T-helper 1 cell treated with Interleukin-12 subunit alpha and Interleukin-12 subunit beta and Interleukin-4 antibody, amounts not matched to agents 30 μg/mL and 1 μg/mL, for 36 hours (primary cell): ENCODE measurements around the gene ENSA.
"Not testable (repeated sequence)": the region's sequence is repeated elsewhere in the genome, so short reads cannot be mapped to it uniquely, and the experiment has no call there.

Experiments
- H3K27ac Mint-ChIP-seq: one replicate; pipeline ENCODE4 v1.8.0; 2021; ENCODE audit warnings: mild to moderate bottlenecking, mixed read lengths
- H3K27me3 Mint-ChIP-seq: one replicate; pipeline ENCODE4 v1.8.0; 2021; ENCODE audit warnings: low read depth, mixed read lengths
- H3K36me3 Mint-ChIP-seq: one replicate; pipeline ENCODE4 v1.8.0; 2021; ENCODE audit warnings: low read depth, mixed read lengths
- H3K4me1 Mint-ChIP-seq: one replicate; pipeline ENCODE4 v1.8.0; 2021; ENCODE audit warnings: low read depth, mixed read lengths
- H3K4me3 Mint-ChIP-seq: one replicate; pipeline ENCODE4 v1.8.0; 2021; ENCODE audit warnings: mild to moderate bottlenecking, moderate library complexity, mixed read lengths
- H3K9me3 Mint-ChIP-seq: one replicate; pipeline ENCODE4 v1.8.0; 2021; ENCODE audit warnings: mixed read lengths

The ENSA gene

GRCh38 chr1:150629115-150629928 is at the start of gene ENSA:
Gene ENSA, minus strand, starts transcription at chr1:150629612. Its CDS starts 142 bp downstream, at chr1:150629470.
- Mint-ChIP-seq H3K4me3 (no peak within 1 kb of the TSS), H3K4me1 (peaks cover 29% of the 10 kb centered on the region), H3K9me3 (no peaks in the 10 kb centered on the region), H3K27ac (no peak within 1 kb of the TSS), H3K36me3 (peaks cover 27% of the 10 kb centered on the region), H3K27me3 (no peaks in the 10 kb centered on the region)

- Mint-ChIP-seq H3K4me1 (peaks cover 7% of the 10 kb centered on the region), H3K9me3 (no peaks in the 10 kb centered on the region), H3K27ac (no peak overlapping the region), H3K4me3 (no peak overlapping the region), H3K27me3 (no peaks in the 10 kb centered on the region), H3K36me3 (peaks cover 10% of the 10 kb centered on the region)
Observed at GRCh38 chr1:150678988-150679387, 49.6 kb upstream of the ENSA start.

GRCh38 chr1:150674881-150675280 is 45.5 kb upstream of the ENSA start:
- no peak overlapping the region for H3K4me3 Mint-ChIP-seq
- H3K36me3 Mint-ChIP-seq = peaks cover 5% of the 10 kb centered on the region
- no peaks in the 10 kb centered on the region for H3K27me3 Mint-ChIP-seq
- H3K9me3 Mint-ChIP-seq = no peaks in the 10 kb centered on the region
- H3K27ac Mint-ChIP-seq = no peak overlapping the region
- peaks cover 7% of the 10 kb centered on the region for H3K4me1 Mint-ChIP-seq

GRCh38 chr1:150663321-150663720 is 33.9 kb upstream of the ENSA start:
- Mint-ChIP-seq H3K36me3 (peaks cover 20% of the 10 kb centered on the region), H3K27ac (no peak overlapping the region), H3K4me3 (no peak overlapping the region), H3K9me3 (no peaks in the 10 kb centered on the region), H3K27me3 (no peaks in the 10 kb centered on the region), H3K4me1 (peaks cover 2% of the 10 kb centered on the region)

- H3K27me3 Mint-ChIP-seq = no peaks in the 10 kb centered on the region
- H3K4me1 Mint-ChIP-seq = peaks cover 2% of the 10 kb centered on the region
- H3K9me3 Mint-ChIP-seq = no peaks in the 10 kb centered on the region
- no peak overlapping the region for H3K4me3 Mint-ChIP-seq
- no peak overlapping the region for H3K27ac Mint-ChIP-seq
- peaks cover 21% of the 10 kb centered on the region for H3K36me3 Mint-ChIP-seq
Observed at GRCh38 chr1:150662811-150663210, 33.4 kb upstream of the ENSA start.

DNA sequence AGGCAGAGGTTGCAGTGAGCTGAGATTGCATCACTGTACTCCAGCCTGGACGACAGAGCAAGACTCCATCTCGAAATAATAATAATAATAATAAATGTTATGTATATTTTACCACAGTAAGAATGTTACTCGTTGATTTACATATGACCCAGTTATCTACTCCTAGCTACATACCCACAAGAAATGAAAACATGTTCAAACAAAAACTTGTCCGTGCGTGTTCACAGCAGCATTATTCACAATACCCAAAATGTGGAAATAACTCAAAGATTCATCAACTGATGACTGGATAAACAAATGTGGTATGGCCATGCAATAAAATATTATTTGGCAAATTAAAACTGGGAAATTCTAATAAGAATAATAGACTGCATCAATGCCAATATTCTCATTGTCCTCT is 31.7 kb upstream of the ENSA start:
- Mint-ChIP-seq H3K4me3 (no peak overlapping the region), H3K4me1 (peaks cover 2% of the 10 kb centered on the region), H3K9me3 (no peaks in the 10 kb centered on the region), H3K27me3 (no peaks in the 10 kb centered on the region), H3K36me3 (peaks cover 20% of the 10 kb centered on the region), H3K27ac (no peak overlapping the region)

DNA sequence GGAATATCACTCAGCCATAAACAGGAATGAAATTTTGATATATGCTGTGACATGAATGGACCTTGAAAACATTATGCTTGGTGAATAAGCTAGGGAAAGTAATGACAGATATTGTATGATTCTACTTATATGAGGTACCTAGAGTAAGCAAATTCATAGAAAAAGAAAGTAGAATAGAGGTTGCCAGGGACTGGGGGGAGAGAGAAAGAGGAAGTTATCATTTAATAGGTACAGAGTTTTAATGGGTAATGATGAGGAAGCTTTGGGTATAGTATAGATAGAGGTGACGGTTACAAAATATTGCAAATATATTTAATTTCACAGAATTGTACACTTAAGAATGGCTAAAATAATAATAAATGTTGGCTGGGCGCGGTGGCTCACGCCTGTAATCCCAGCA is 31.2 kb upstream of the ENSA start:
- H3K4me1 Mint-ChIP-seq = no peaks in the 10 kb centered on the region
- no peak overlapping the region for H3K4me3 Mint-ChIP-seq
- no peaks in the 10 kb centered on the region for H3K9me3 Mint-ChIP-seq
- no peak overlapping the region for H3K27ac Mint-ChIP-seq
- peaks cover 20% of the 10 kb centered on the region for H3K36me3 Mint-ChIP-seq
- no peaks in the 10 kb centered on the region for H3K27me3 Mint-ChIP-seq

DNA sequence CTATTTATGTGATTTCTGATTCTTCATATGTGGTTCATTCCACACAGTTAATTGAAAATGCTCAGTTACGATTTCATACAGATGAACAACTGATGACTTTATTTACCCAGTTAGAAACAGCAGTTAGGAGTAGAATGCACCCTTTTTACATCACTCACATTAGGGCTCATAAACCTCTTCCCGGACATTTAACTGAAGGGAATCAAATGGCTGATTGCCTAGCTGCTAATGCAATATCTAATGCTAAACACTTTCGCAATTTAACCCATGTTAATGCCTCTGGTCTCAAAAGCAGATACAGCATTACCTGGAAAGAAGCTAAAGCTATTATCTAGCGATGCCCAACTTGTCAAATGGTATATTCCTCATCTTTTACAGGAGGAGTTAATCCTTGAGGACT is 27.7 kb upstream of the ENSA start:
- H3K4me1 Mint-ChIP-seq, H3K27ac Mint-ChIP-seq, H3K9me3 Mint-ChIP-seq, H3K27me3 Mint-ChIP-seq, H3K4me3 Mint-ChIP-seq: not testable (repeated sequence)
- peaks cover 16% of the 10 kb centered on the region for H3K36me3 Mint-ChIP-seq

DNA sequence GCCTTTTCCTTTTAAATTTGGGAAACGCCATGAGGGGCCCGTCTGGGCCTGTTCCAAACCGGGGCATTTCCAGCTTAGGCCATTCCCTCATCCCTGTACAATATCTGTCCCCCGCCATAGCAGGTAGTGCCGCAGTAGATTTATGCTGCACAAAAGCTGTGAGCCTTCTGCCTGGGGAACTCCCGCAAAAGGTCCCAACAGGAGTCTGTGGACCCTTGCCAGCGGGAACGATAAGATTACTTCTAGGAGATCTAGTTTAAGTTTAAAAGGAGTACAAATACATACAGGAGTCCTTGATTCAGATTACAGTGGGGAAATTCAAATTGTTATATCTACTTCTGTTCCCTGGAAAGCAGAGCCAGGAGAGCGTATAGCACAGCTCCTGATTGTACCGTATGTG is 25.2 kb upstream of the ENSA start:
- H3K36me3 Mint-ChIP-seq = peaks cover 15% of the 10 kb centered on the region
- H3K27ac Mint-ChIP-seq, H3K4me1 Mint-ChIP-seq, H3K9me3 Mint-ChIP-seq, H3K27me3 Mint-ChIP-seq, H3K4me3 Mint-ChIP-seq: not testable (repeated sequence)

- H3K27ac Mint-ChIP-seq = no peak overlapping the region
- no peaks in the 10 kb centered on the region for H3K9me3 Mint-ChIP-seq
- H3K27me3 Mint-ChIP-seq = no peaks in the 10 kb centered on the region
- H3K36me3 Mint-ChIP-seq = peaks cover 16% of the 10 kb centered on the region
- no peak overlapping the region for H3K4me3 Mint-ChIP-seq
- no peaks in the 10 kb centered on the region for H3K4me1 Mint-ChIP-seq
Observed at GRCh38 chr1:150650193-150650592, 20.8 kb upstream of the ENSA start.

DNA sequence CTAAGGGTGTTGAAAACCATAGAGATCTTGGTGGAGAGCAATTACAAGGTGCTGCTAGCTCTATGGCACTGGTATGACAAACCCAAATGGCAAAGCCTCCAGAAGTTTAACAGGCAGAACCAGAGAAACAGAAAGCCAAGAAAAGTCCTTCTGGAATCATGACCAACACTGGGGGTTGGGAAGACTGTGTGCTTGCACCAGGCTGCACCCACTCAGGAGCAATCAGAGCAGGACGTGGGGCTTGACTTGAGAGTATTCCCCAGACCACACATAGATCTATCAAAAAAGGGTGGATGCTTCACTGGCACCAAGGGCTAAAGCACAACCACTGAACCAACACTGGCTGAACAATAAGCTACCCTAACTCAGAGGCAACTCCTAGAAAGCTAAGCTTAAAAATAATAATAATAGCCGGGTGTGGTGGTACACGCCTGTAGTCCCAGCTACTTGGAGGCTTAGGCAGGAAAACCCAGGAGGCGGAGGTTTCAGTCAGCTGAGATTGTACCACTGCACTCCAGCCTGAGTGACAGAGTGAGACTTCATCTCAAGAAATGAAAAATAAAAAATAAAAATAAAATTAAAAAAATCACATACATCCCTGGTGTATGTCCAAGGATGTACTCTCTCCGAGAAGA is 20.1 kb upstream of the ENSA start:
- no peaks in the 10 kb centered on the region for H3K4me1 Mint-ChIP-seq
- no peaks in the 10 kb centered on the region for H3K9me3 Mint-ChIP-seq
- H3K27ac Mint-ChIP-seq = no peak overlapping the region
- peaks cover 16% of the 10 kb centered on the region for H3K36me3 Mint-ChIP-seq
- H3K27me3 Mint-ChIP-seq = no peaks in the 10 kb centered on the region
- H3K4me3 Mint-ChIP-seq = no peak overlapping the region

- no peak overlapping the region for H3K4me3 Mint-ChIP-seq
- H3K36me3 Mint-ChIP-seq = peaks cover 3% of the 10 kb centered on the region
- H3K4me1 Mint-ChIP-seq = no peaks in the 10 kb centered on the region
- no peaks in the 10 kb centered on the region for H3K27me3 Mint-ChIP-seq
- H3K9me3 Mint-ChIP-seq = no peaks in the 10 kb centered on the region
- H3K27ac Mint-ChIP-seq = no peak overlapping the region
Observed at GRCh38 chr1:150642296-150642695, 12.9 kb upstream of the ENSA start.

DNA sequence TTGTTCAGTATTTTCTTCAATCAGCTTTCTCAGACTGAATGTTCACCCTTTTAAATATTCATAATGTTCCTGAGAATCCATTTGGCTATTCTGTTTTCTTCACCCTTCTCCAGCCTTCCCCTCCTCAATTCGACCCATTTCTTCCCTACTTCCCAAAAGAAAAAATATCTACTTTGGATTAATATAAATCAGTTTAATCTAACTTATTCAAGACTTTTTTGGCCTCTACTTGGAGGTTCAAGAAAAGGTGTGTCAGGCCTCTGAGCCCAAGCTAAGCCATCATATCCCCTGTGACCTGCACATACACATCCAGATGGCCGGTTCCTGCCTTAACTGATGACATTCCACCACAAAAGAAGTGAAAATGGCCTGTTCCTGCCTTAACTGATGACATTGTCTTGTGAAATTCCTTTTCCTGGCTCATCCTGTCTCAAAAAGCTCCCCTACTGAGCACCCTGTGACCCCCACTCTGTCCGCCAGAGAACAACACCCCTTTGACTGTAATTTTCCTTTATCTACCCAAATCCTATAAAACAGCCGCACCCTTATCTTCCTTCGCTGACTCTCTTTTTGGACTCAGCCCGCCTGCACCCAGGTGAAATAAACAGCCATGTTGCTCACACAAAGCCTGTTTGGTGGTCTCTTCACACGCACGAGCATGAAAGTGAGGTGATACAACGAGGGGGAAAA is 11.9 kb upstream of the ENSA start:
- H3K4me3 Mint-ChIP-seq, H3K27me3 Mint-ChIP-seq, H3K27ac Mint-ChIP-seq, H3K36me3 Mint-ChIP-seq, H3K9me3 Mint-ChIP-seq, H3K4me1 Mint-ChIP-seq: not testable (repeated sequence)

GRCh38 chr1:150638430-150638829 is 9.0 kb upstream of the ENSA start:
- H3K27ac Mint-ChIP-seq, H3K36me3 Mint-ChIP-seq, H3K4me3 Mint-ChIP-seq, H3K9me3 Mint-ChIP-seq, H3K4me1 Mint-ChIP-seq, H3K27me3 Mint-ChIP-seq: not testable (repeated sequence)
